IMR-90 (cell line): ENCODE results near the gene FAM229A. TPM values are rescaled to one million over a fixed set of nuclear protein-coding genes. Genes with fewer than 3 reads are reported as not detected.

Experiments
- ATAC-seq: fragments of 200-7000 bp; cut with Tn5 transposase; 2 replicates; pipeline ENCODE4 v1.9.1; 2020; ENCODE audit warnings: low read depth, mild to moderate bottlenecking, moderate library complexity
- BruUV-seq: library from RNA; stranded (reverse); fragments of 400-500 nt; replicated peaks from 2 replicates; lab custom pipeline; 2021; lab: Mats Ljungman, UMichigan
- CTCF ChIA-PET: fragments of 300-600 bp; formaldehyde crosslinking; extraction: SDS; loops from one replicate; lab custom pipeline; 2021; ENCODE audit warnings: antibody characterized with exemption; lab: Yijun Ruan, JAX
- POLR2A ChIA-PET: fragments of 300-600 bp; sonication (Branson Sonifier 250); formaldehyde crosslinking; loops from one replicate; lab custom pipeline; 2022; ENCODE audit warnings: antibody characterized with exemption; ENCODE audit not compliant: unreplicated experiment; lab: Charles Lee
- DNase-seq: peaks from one replicate; pipeline ENCODE4 v3.0.0; 2013
- H2AFZ ChIP-seq: replicated peaks from 2 replicates; pipeline ENCODE3; 2013; ENCODE audit warnings: low read length, mild to moderate bottlenecking; ENCODE audit not compliant: poor library complexity
- H2AK5ac ChIP-seq: 2 replicates; pipeline ENCODE4 v1.6.1; 2013; ENCODE audit warnings: low read depth, low read length, inconsistent platforms
- H2AK9ac ChIP-seq: replicated peaks from 2 replicates; pipeline ENCODE3; 2013; ENCODE audit warnings: mild to moderate bottlenecking, low read depth, low read length, moderate library complexity; ENCODE audit not compliant: poor library complexity
- H2BK120ac ChIP-seq: 2 replicates; pipeline ENCODE4 v1.6.1; 2013; ENCODE audit warnings: low read depth, low read length, inconsistent platforms
- H2BK15ac ChIP-seq: 3 replicates; pipeline ENCODE4 v1.6.1; 2013; ENCODE audit warnings: low read depth, low read length, inconsistent platforms
- H2BK20ac ChIP-seq: 2 replicates; pipeline ENCODE4 v1.6.1; 2013; ENCODE audit warnings: low read depth, mild to moderate bottlenecking, inconsistent platforms, low read length, moderate library complexity
- H2BK5ac ChIP-seq: 2 replicates; pipeline ENCODE4 v1.6.1; 2013; ENCODE audit warnings: mild to moderate bottlenecking, low read depth, low read length, inconsistent platforms; ENCODE audit not compliant: poor library complexity, severe bottlenecking
- H3K14ac ChIP-seq: replicated peaks from 2 replicates; pipeline ENCODE4 v1.6.1; 2013; ENCODE audit warnings: low read depth, low read length, inconsistent platforms
- H3K18ac ChIP-seq: 2 replicates; pipeline ENCODE4 v1.6.1; 2013; ENCODE audit warnings: low read depth, low read length, control low read depth
- H3K23ac ChIP-seq: 2 replicates; pipeline ENCODE4 v1.6.1; 2013; ENCODE audit warnings: low read depth, low read length, inconsistent platforms
- H3K27ac ChIP-seq: 2 replicates; pipeline ENCODE4 v1.5.1; 2013; ENCODE audit warnings: mild to moderate bottlenecking, control low read depth, low read length; ENCODE audit not compliant: insufficient read depth
- H3K27me3 ChIP-seq: 2 replicates; pipeline ENCODE4 v1.6.1; 2013; ENCODE audit warnings: low read length; ENCODE audit not compliant: control insufficient read depth, insufficient read depth
- H3K36me3 ChIP-seq: 2 replicates; pipeline ENCODE4 v1.6.1; 2013; ENCODE audit warnings: low read length, mixed read lengths; ENCODE audit not compliant: control insufficient read depth, insufficient read depth
- H3K4ac ChIP-seq: 2 replicates; pipeline ENCODE4 v1.6.1; 2013; ENCODE audit warnings: low read depth, low read length, inconsistent platforms
- H3K4me1 ChIP-seq: 2 replicates; pipeline ENCODE4 v1.6.1; 2013; ENCODE audit warnings: low read length, mixed read lengths; ENCODE audit not compliant: control insufficient read depth, insufficient read depth
- H3K4me2 ChIP-seq: 2 replicates; pipeline ENCODE4 v1.6.1; 2013; ENCODE audit warnings: low read depth, mild to moderate bottlenecking, control low read depth, low read length, moderate library complexity
- H3K4me3 ChIP-seq: 2 replicates; pipeline ENCODE4 v1.5.1; 2013; ENCODE audit warnings: low read depth, mild to moderate bottlenecking, control low read depth, low read length, moderate library complexity; ENCODE audit not compliant: insufficient read depth
- H3K56ac ChIP-seq: 2 replicates; pipeline ENCODE4 v1.6.1; 2013; ENCODE audit warnings: low read length, inconsistent platforms; ENCODE audit not compliant: insufficient read depth; ENCODE audit errors: extremely low read depth
- H3K79me1 ChIP-seq, 2 experiments: 2 replicates each; pipeline ENCODE4 v1.6.1; 2013; ENCODE audit warnings: low read length in 2 of 2, inconsistent platforms in 1 of 2, low read depth in 1 of 2
- H3K9ac ChIP-seq: 2 replicates; pipeline ENCODE4 v1.6.1; 2013; ENCODE audit warnings: low read depth, low read length, control low read depth
- H3K9me1 ChIP-seq: 2 replicates; pipeline ENCODE4 v1.6.1; 2013; ENCODE audit warnings: low read length, inconsistent platforms; ENCODE audit not compliant: insufficient read depth
- H3K9me3 ChIP-seq: 2 replicates; pipeline ENCODE4 v1.6.1; 2013; ENCODE audit warnings: low read length; ENCODE audit not compliant: control insufficient read depth, insufficient read depth
- H4K20me1 ChIP-seq: 2 replicates; pipeline ENCODE4 v1.6.1; 2013; ENCODE audit warnings: low read length, inconsistent platforms; ENCODE audit not compliant: insufficient read depth
- H4K5ac ChIP-seq: 2 replicates; pipeline ENCODE4 v1.6.1; 2013; ENCODE audit warnings: mild to moderate bottlenecking, low read depth, low read length, control low read depth
- H4K8ac ChIP-seq, 2 experiments: 2 replicates each; pipeline ENCODE4 v1.6.1; 2013; ENCODE audit warnings: low read depth in 2 of 2, low read length in 2 of 2, control low read depth in 1 of 2, inconsistent platforms in 1 of 2
- H4K91ac ChIP-seq: 2 replicates; pipeline ENCODE4 v1.6.1; 2013; ENCODE audit warnings: low read depth, low read length, inconsistent platforms; ENCODE audit not compliant: insufficient read depth
- BHLHE40 ChIP-seq: fragments of 150-350 bp; IDR thresholded peaks from 2 replicates; pipeline ENCODE4 v1.6.1; 2016; ENCODE audit warnings: mild to moderate bottlenecking, low read depth, low read length
- CEBPB ChIP-seq: IDR thresholded peaks from 2 replicates; pipeline ENCODE4 v1.6.1; 2012; ENCODE audit warnings: low read depth, low read length, improper control_type of control experiment
- CHD1 ChIP-seq: IDR thresholded peaks from 2 replicates; pipeline ENCODE4 v1.6.1; 2012; ENCODE audit warnings: low read depth, low read length, improper control_type of control experiment
- CTCF ChIP-seq: conservative IDR thresholded peaks from 2 replicates; pipeline ENCODE4 v1.5.1; 2012; ENCODE audit warnings: mild to moderate bottlenecking, low read depth, low read length, improper control_type of control experiment
- ELK1 ChIP-seq: fragments of 150-350 bp; IDR thresholded peaks from 2 replicates; pipeline ENCODE4 v1.6.1; 2016; ENCODE audit warnings: low read depth, mild to moderate bottlenecking, low read length, moderate library complexity, borderline replicate concordance
- FOS ChIP-seq: fragments of 150-350 bp; IDR thresholded peaks from 2 replicates; pipeline ENCODE4 v1.6.1; 2016; ENCODE audit warnings: low read depth, low read length
- MAFK ChIP-seq: IDR thresholded peaks from 2 replicates; pipeline ENCODE4 v1.6.1; 2012; ENCODE audit warnings: low read depth, low read length, improper control_type of control experiment
- MAZ ChIP-seq: IDR thresholded peaks from 2 replicates; pipeline ENCODE4 v1.6.1; 2012; ENCODE audit warnings: low read depth, mild to moderate bottlenecking, low read length, improper control_type of control experiment, moderate library complexity, borderline replicate concordance
- MXI1 ChIP-seq: IDR thresholded peaks from 2 replicates; pipeline ENCODE4 v1.6.1; 2012; ENCODE audit warnings: low read depth, mild to moderate bottlenecking, low read length, moderate library complexity, borderline replicate concordance
- NFE2L2 ChIP-seq: fragments of 150-350 bp; IDR thresholded peaks from 2 replicates; pipeline ENCODE4 v1.6.1; 2016; ENCODE audit warnings: low read depth, mild to moderate bottlenecking, low read length
- POLR2A ChIP-seq: IDR thresholded peaks from 2 replicates; pipeline ENCODE4 v1.6.1; 2012; ENCODE audit warnings: mild to moderate bottlenecking, low read depth, low read length
- RCOR1 ChIP-seq: IDR thresholded peaks from 2 replicates; pipeline ENCODE4 v1.6.1; 2012; ENCODE audit warnings: mild to moderate bottlenecking, low read length, improper control_type of control experiment; ENCODE audit not compliant: insufficient replicate concordance
- RFX5 ChIP-seq: IDR thresholded peaks from 2 replicates; pipeline ENCODE4 v1.8.0; 2012; ENCODE audit warnings: low read depth, mild to moderate bottlenecking, low read length, moderate library complexity
- SMC3 ChIP-seq: fragments of 150-350 bp; IDR thresholded peaks from 2 replicates; pipeline ENCODE4 v1.6.1; 2016; ENCODE audit warnings: low read depth, mild to moderate bottlenecking, antibody characterized with exemption, low read length, moderate library complexity
- USF2 ChIP-seq: fragments of 150-350 bp; IDR thresholded peaks from 2 replicates; pipeline ENCODE4 v1.6.1; 2017; ENCODE audit warnings: mild to moderate bottlenecking, antibody characterized with exemption, low read length, low read depth
- WGBS, 2 experiments: methylation state at CpG; one replicate each; pipeline versions ENCODE4 v1.1.5 to v1.1.7; 2013; ENCODE audit warnings: missing lambda C conversion rate in 2 of 2; ENCODE audit not compliant: insufficient read length in 1 of 2; ENCODE audit errors: extremely low coverage in 2 of 2; 5-methylcytosine and 5-hydroxymethylcytosine counted together
- dilution Hi-C: fragments of 300-500 bp; cut with HindIII; formaldehyde crosslinking; loops from one replicate; pipeline ENCODE4 v1.14.3; 2018; ENCODE audit warnings: low sequenced_read_pairs; ENCODE audit not compliant: unreplicated experiment
- in situ Hi-C: fragments of 300-500 bp; cut with MboI; formaldehyde crosslinking; loops from 3 replicates; pipeline ENCODE4 v1.14.3; 2019; ENCODE audit warnings: low sequenced_read_pairs, inconsistent platforms, mixed read lengths
- intact Hi-C: fragments of 100-400 bp; cut with micrococcal nuclease; formaldehyde crosslinking; loops from 2 replicates; pipeline ENCODE4 v1.10.0; 2022
- polyA plus RNA-seq, 3 experiments: library from polyadenylated mRNA; depleted of rRNA; stranded (reverse); fragments of >200 nt; gene quantifications; 2 replicates each; pipeline ENCODE4 v1.2.3, GENCODE V29; 2012; ENCODE audit warnings: low replicate concordance in 1 of 3
- total RNA-seq: library from RNA; depleted of rRNA; stranded (reverse); fragments of >200 nt; gene quantifications from 2 replicates; pipeline ENCODE4 v1.2.3, GENCODE V29; 2012

FAM229A gene
- total and polyA plus RNA-seq, 2 of the 4 experiments (the other 2 are of a cell fraction), result 0.36 to 4.3 TPM

GRCh38 chr1:32336963-32337675 lies 25.2 kb downstream of the FAM229A start:
- intact Hi-C loops, result loop anchor here (1.0 to 5.0 kb wide), 2 partner anchors 14 to 55 kb away; partner anchors contain the start of gene BSDC1
- Histone ChIP-seq H3K27ac (no peak overlapping the region), H3K56ac (no peak overlapping the region), H3K9ac (no peak overlapping the region), H3K23ac (no peak overlapping the region; the same call in 1 of the 2 replicates), H2BK15ac (no peak overlapping the region), H2BK20ac (no peak overlapping the region), H3K27me3 (no peaks in the 10 kb centered on the region), H2AFZ (peak overlapping the region; percentile 89), H3K14ac (no peak overlapping the region), H3K36me3 (peaks cover 22% of the 10 kb centered on the region), H4K20me1 (peaks cover 31% of the 10 kb centered on the region), H4K91ac (no peak overlapping the region), H3K18ac (no peak overlapping the region), H3K4me2 (peak overlapping the region; percentile 72; the same call in 1 of the 2 replicates), H3K79me1 (peaks cover 19 to 32% of the 10 kb centered on the region in 2 experiments; a peak in 3 of 4 replicates), H3K9me1 (0 out of 2 replicates have a peak, but pooled peaks cover 3% of the 10 kb centered on the region), H3K9me3 (no peaks in the 10 kb centered on the region), H3K4ac (no peak overlapping the region; the same call in 1 of the 2 replicates), H4K8ac (0 out of 4 replicates have a peak overlapping the region, but pooled peaks of 1 of the 2 experiments have one; percentile 58), H3K4me3 (no peak overlapping the region), H2BK120ac (no peak overlapping the region), H2AK5ac (no peak overlapping the region), H2AK9ac (peak overlapping the region; percentile 19), H2BK5ac (no peak overlapping the region), H4K5ac (no peak overlapping the region), H3K4me1 (peaks cover 6% of the 10 kb centered on the region)
- ATAC-seq (no peak), DNase-seq (peak; percentile 47)
- ChIA-PET CTCF (no interaction called here), POLR2A (no interaction called here)
- in situ Hi-C loops, result no loop called here
- WGBS, 2 experiments, result no CpG with 5 or more reads among the region's 8 CpGs
- BruUV-seq, result no TSS peak
- dilution Hi-C loops, result no loop called here
- no peak for TF ChIP-seq POLR2A
- no peak for TF ChIP-seq MAFK
- no peak for TF ChIP-seq MXI1
- no peak for TF ChIP-seq RFX5
- no peak for TF ChIP-seq BHLHE40
- no peak for TF ChIP-seq USF2
- no peak for TF ChIP-seq CHD1
- TF ChIP-seq FOS, result no peak
- no peak for TF ChIP-seq CTCF
- no peak for TF ChIP-seq NFE2L2
- TF ChIP-seq RCOR1, result no peak
- no peak for TF ChIP-seq SMC3
- TF ChIP-seq MAZ, result no peak
- no peak for TF ChIP-seq CEBPB
- no peak for TF ChIP-seq ELK1
